ENCODE measurements around the gene LIMD2.
"Not testable (repeated sequence)": the region's sequence is repeated elsewhere in the genome, so short reads cannot be mapped to it uniquely, and the experiment has no call there.

Gene LIMD2

DNA sequence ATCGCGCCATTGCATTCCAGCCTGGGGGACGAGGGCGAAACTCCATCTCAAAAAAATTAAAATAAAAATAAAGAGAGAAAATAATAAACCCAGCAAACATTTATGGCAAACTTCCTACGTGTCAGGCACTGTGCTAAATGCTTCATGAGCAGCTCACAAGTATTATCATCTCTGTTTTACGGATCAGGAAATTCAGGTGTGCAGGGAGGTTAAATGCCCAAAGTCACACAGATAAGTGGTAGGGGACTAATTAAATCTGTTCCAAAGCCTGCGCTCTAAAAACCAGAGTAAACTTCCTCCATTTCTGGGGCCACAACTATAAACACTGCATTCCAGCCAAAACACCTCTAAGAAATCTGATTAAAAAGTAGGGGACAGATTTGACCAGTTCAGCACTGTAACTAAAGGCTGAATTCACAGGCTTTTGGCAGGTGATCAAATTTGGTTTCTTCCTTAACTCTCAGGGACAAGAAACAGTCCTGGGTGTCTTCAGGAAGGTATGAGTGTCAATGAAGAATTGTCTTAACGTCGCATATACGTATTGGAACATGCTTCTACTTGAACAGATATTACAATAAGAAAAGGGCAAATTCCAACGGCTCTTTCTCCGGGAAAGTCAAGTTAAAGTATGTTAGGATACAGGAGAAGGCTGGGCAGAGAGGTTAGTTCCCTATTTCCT is 40.7 kb upstream of the LIMD2 start:
- Histone ChIP-seq H3K4me3 (replicated peaks; ENCODE audit: insufficient read depth, low read length) (peak overlapping the region; percentile 89), H3K27ac (replicated peaks) (peak overlapping the region; percentile 94), H3K27me3 (ENCODE audit: insufficient read depth, poor library complexity, severe bottlenecking) (no peaks in the 10 kb centered on the region)
- TF ChIP-seq, protein P1, sequence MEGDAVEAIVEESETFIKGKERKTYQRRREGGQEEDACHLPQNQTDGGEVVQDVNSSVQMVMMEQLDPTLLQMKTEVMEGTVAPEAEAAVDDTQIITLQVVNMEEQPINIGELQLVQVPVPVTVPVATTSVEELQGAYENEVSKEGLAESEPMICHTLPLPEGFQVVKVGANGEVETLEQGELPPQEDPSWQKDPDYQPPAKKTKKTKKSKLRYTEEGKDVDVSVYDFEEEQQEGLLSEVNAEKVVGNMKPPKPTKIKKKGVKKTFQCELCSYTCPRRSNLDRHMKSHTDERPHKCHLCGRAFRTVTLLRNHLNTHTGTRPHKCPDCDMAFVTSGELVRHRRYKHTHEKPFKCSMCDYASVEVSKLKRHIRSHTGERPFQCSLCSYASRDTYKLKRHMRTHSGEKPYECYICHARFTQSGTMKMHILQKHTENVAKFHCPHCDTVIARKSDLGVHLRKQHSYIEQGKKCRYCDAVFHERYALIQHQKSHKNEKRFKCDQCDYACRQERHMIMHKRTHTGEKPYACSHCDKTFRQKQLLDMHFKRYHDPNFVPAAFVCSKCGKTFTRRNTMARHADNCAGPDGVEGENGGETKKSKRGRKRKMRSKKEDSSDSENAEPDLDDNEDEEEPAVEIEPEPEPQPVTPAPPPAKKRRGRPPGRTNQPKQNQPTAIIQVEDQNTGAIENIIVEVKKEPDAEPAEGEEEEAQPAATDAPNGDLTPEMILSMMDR (IDR thresholded peaks at IDR 0.05; ENCODE audit: insufficient read depth, low read length): no peak
- no peak for TF ChIP-seq POLR2AphosphoS5 (IDR thresholded peaks at IDR 0.05; ENCODE audit: low read depth)
- DNase-seq (ENCODE audit: low read depth in 1 of 2, low spot score in 1 of 2): no peak

DNA sequence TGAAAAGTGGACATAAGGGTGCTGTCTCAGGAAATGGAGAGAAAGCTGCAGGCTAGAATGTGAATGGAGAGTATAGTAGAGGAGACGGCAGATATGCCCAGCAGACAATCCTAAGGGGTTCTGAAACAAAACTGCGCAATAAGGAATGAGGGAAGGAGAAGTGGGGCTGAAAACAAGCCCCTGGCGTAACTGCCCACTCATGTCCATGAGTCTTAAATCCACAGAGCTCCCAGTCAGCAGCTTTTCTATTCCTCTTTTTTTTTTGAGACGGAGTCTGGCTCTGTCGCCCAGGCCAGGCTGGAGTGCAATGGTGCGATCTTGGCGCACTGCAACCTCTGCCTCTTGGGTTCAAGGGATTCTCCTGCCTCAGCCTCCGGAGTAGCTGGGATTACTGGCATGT is 35.8 kb upstream of the LIMD2 start:
- no peak overlapping the region for H3K27ac ChIP-seq (replicated peaks)
- no peaks in the 10 kb centered on the region for H3K27me3 ChIP-seq (ENCODE audit: insufficient read depth, poor library complexity, severe bottlenecking)
- no peak overlapping the region for H3K4me3 ChIP-seq (replicated peaks; ENCODE audit: insufficient read depth, low read length)
- TF ChIP-seq POLR2AphosphoS5 (IDR thresholded peaks at IDR 0.05; ENCODE audit: low read depth): no peak
- TF ChIP-seq, protein P1 (IDR thresholded peaks at IDR 0.05; ENCODE audit: insufficient read depth, low read length): no peak
- no peak for TF ChIP-seq SPI1 (IDR thresholded peaks at IDR 0.05; ENCODE audit: borderline replicate concordance, low read depth)
- TF ChIP-seq, protein P2, sequence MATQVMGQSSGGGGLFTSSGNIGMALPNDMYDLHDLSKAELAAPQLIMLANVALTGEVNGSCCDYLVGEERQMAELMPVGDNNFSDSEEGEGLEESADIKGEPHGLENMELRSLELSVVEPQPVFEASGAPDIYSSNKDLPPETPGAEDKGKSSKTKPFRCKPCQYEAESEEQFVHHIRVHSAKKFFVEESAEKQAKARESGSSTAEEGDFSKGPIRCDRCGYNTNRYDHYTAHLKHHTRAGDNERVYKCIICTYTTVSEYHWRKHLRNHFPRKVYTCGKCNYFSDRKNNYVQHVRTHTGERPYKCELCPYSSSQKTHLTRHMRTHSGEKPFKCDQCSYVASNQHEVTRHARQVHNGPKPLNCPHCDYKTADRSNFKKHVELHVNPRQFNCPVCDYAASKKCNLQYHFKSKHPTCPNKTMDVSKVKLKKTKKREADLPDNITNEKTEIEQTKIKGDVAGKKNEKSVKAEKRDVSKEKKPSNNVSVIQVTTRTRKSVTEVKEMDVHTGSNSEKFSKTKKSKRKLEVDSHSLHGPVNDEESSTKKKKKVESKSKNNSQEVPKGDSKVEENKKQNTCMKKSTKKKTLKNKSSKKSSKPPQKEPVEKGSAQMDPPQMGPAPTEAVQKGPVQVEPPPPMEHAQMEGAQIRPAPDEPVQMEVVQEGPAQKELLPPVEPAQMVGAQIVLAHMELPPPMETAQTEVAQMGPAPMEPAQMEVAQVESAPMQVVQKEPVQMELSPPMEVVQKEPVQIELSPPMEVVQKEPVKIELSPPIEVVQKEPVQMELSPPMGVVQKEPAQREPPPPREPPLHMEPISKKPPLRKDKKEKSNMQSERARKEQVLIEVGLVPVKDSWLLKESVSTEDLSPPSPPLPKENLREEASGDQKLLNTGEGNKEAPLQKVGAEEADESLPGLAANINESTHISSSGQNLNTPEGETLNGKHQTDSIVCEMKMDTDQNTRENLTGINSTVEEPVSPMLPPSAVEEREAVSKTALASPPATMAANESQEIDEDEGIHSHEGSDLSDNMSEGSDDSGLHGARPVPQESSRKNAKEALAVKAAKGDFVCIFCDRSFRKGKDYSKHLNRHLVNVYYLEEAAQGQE (IDR thresholded peaks at IDR 0.05; ENCODE audit: insufficient replicate concordance, low read depth): no peak
- TF ChIP-seq GABPA (IDR thresholded peaks at IDR 0.05; ENCODE audit: low read depth): no peak
- no peak for DNase-seq (ENCODE audit: low read depth in 1 of 2, low spot score in 1 of 2)

DNA sequence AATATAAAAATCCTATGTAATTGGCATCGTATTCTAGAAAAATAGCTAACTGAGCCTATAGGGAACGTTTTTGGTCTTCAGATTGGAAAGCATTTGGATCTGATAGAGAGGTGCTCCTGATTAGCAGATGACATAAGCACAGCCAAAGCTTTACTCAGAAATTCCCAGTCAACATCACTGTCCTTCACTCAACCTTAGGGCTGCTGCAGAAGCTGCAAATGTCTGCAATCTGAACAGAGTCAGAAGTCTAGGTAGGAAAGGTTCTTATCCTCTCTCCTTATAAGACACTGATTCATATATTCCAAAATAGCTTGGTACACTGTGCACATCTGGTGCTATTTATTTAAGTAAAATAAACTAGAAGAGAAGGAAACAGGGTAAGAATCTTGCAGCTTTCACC is 22.5 kb upstream of the LIMD2 start:
- no peak overlapping the region for H3K27ac ChIP-seq (replicated peaks)
- DNase-seq (ENCODE audit: low read depth in 1 of 2, low spot score in 1 of 2): no peak
- no peak overlapping the region for H3K4me3 ChIP-seq (replicated peaks; ENCODE audit: insufficient read depth, low read length)
- H3K27me3 ChIP-seq (ENCODE audit: insufficient read depth, poor library complexity, severe bottlenecking): no peaks in the 10 kb centered on the region
- no peak for TF ChIP-seq GABPA (IDR thresholded peaks at IDR 0.05; ENCODE audit: low read depth)
- TF ChIP-seq SPI1 (IDR thresholded peaks at IDR 0.05; ENCODE audit: borderline replicate concordance, low read depth): no peak
- TF ChIP-seq POLR2AphosphoS5 (IDR thresholded peaks at IDR 0.05; ENCODE audit: low read depth): no peak
- TF ChIP-seq, protein P1 (IDR thresholded peaks at IDR 0.05; ENCODE audit: insufficient read depth, low read length): no peak
- TF ChIP-seq, protein P2 (IDR thresholded peaks at IDR 0.05; ENCODE audit: insufficient replicate concordance, low read depth): no peak

DNA sequence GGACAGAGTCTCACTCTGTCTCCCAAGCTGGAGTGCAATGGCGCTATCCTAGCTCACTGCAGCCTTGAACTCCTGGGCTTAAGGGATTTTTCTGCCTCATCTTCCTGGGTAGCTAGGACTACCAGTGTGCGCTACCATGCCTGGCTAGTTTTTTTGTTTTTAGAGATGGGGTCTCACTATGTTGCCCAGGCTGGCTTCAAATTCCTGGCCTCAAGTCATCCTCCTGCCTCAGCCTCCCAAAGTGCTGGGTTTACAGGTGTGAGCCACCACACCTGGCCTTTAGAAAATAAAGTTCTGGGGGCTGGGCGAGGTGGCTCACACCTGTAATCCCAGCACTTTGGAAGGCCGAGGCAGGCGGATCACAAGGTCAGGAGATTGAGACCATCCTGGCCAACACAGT is 20.3 kb upstream of the LIMD2 start:
- DNase-seq (ENCODE audit: low read depth in 1 of 2, low spot score in 1 of 2); H3K4me3 ChIP-seq (replicated peaks; ENCODE audit: insufficient read depth, low read length); H3K27ac ChIP-seq (replicated peaks); H3K27me3 ChIP-seq (ENCODE audit: insufficient read depth, poor library complexity, severe bottlenecking): not testable (repeated sequence)

Data from HL-60 (cell line).